Brain pericyte (primary cell): ENCODE data around the gene MIX23.
A peak's percentile ranks its signal among the peaks of the same experiment; 100 is the strongest.

Source experiments
- DNase-seq: peaks from one replicate; pipeline ENCODE4 v3.0.0-alpha.2; 2012; ENCODE audit warnings: low read depth, low spot score

MIX23 gene

DNA sequence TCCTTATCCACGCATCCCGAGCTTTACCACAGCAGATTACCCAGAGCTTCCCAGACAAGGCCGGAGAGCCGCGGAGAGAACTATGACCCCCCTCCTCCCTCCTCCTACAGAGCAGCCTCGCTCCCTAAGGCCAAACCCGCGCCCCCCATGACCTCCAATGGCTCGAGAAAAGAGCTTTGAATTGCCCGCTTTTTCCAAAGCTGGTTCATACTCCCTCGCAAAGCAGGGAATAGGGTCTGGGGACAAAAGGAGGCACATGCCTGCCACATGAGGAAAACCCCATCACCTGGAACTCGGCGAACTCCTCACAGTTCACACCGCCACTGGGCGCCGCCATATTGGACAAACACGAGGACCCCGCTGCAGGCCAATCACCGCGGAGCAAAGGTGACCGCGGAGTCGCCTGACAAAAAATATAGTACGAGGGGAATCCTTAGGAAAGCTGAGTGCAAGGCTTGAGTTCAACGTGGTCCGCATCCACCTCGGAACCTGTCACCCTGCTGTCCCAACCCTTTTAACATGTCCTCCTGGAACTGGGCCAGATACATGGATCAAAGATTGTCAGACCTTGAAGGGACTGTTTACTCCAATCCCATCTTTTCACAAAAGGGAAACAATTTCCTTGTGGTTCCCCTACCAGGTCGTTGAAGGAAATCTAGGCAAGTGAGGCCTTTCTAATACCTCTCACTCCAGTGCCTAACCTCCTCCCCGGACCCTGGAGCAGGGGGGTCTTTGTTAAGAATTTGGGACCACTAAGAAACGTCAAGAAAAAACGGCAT is at the start of gene MIX23:
TSS of gene MIX23 (minus strand) at position 344 of the 779 bp plus-strand sequence. CDS start at position 337, 7 bp downstream.
- DNase-seq, result peak; percentile 26

DNA sequence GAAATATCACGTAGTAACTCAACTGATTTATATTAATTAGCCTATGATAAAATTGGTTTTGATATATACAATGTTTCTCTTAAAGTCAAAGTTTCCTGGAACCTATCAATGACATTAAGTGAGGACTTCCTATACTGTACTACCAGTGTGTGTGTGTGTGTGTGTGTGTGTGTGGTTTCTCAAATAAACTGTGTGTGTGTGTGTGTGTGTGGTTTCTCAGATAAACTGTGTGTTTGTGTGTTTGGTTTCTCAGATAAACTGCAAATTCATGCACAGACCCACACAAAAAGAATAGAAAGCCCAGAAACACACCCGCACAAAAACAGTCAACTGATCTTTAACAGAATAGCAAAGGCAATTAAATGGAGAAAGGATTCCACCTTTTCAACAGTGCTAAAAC is 47.3 kb upstream of the MIX23 start:
- no peak for DNase-seq

DNA sequence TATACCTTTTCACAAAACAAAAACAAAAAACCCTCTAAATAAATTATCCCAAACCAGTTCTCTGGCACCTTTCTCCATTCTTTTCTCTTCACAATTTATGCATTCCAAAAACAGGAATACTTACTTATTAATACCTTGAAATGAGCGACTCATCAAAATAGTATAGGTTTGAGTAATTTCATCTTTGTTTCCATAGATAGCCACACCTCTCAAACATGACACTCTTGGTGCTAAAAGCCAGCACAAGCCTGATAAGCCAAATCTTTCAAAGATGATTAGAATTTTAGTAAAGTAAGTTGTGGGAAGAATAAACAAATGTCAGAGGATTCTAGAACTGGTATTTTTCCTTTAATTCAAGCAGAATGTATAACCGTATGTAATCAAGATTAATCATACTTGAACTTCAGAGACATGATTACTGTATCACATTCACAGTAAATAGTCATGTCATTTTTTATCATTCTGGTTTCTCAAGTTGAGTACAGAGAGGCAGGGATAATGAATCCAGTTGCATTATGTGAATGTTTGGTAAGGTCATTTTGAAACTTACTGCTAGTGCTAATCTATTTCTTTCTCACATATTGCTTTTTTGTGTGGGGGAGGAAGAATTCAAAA is 44.9 kb upstream of the MIX23 start:
- DNase-seq, result no peak

DNA sequence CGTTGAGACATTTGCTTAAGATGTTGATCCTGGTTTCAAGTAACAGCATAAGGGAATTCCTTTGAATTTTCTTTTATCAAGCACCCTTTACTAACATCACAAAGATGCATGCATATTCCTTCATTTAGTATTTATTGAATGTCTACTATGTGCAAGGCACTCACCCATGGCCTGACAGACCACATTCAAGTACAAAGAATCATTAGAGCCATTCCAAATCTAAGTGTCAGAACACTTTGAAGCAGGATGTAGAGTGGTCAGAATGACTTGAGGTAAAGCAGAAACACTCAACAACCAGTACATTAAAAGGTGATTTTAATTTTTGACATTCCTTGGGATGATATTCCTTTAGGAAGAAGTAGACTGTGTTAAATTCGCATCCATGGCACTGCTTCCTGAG is 38.8 kb upstream of the MIX23 start:
- DNase-seq, result no peak

DNA sequence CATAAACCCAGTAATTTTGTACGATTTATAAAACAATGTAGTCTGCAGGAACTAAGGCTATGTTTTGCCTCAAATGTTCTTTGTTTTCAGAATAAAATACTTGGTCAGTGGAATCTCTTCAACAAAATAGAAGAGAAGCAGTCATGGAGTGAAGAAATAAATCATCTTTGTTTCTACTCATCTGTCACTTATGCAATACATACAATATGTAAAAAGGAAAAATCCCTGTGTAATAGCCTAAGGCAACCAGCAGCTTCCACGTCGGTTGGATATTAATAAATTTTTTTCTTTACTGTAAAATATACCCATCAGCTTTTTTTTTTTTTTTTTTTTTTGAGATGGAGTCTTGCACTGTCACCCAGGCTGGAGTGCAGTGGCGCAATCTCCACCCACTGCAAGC is 38.1 kb upstream of the MIX23 start:
- DNase-seq, result no peak

DNA sequence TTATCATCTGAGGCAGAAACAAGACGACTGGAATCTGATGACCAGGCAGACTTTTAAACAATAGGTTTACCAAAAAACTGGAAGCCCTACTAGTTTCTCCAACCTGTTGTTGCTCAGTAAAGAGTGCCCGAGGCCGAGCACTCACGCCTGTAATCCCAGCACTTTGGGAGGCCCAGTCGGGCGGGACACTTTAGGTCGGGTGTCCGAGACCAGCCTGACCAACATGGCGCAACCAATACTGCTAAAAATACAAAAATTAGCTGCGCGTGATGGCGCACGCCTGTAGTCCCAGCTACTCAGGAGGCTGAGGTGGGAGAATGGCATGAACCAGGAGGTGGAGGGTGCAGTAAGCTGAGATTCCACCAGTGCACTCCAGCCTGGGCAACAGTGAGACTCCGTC is 33.9 kb upstream of the MIX23 start:
- no peak for DNase-seq

DNA sequence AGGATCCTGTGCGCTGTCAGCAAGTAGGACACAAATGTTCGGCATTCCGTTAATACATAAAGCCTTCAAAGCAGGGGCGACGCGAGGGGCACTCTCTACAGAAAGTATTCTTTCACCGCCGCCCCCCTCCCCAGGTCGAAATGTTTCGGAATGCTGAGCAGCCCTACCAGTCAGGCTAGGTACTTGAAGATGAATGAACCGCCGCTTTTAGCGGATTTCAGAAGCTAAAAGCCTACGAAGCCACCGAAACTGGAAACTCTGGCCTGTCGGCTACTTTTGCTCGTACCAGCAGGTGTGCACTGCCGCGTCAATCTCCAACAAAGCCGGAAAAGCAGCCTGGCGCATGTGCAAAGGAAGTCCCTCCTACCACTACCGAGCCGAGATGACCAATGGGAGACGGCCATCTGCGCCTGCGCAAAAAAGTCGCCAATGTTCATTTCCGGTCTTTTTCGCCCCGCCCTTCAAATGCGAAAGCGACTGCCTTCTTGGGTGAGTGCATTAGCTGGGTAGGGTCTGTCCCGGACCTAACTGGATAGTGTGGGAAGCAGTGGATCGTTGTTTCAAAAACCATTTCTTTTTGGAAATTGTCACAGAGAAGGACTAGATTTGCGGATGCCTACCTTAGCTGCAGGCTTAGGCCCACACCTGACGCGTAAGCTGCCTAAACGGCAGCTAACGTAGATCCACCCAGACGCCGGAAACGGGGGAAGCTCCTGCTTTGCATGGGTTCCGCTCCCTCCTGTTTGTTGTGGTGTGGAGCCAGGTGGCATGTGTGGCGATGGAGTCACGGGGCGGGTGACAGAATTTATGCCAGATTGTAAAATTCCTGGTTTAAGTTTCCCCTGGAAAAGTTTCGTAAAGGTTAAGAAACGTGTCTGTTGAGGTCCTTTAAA is 33.0 kb upstream of the MIX23 start, which contains the start of gene WDR5B:
TSS of gene WDR5B (minus strand) at position 301 of the 893 bp plus-strand sequence. CDS start 534 bp downstream, outside the sequence.
- peak; percentile 94 for DNase-seq

DNA sequence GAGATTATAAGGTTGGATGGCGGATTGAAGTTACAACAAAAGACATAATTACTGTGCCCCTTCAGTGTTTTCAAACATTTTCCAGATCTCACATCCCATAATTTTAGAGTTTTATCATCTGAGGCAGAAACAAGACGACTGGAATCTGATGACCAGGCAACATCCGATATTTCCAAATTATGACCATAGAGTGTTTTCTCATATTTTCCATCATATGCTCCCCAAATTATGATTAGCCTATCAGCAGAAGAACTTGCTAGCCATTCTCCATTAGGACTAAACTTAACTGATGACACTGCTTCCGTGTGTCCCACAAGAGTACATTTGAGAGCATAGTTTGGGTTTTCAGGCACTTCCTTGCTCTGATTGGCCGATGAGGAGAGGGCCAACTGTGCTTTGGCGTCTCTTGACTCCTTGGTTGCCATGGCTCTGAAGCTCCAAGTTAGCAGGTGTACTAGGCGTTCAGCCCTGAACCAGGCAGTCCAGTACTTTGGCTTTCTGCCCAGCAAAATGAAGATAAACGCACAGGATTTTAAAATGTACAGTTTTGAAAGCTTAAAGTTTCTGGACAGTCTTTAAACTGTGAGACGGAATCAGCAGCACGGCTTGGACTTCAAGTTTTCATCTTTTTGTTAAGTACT is 32.2 kb upstream of the MIX23 start:
- DNase-seq, result no peak

DNA sequence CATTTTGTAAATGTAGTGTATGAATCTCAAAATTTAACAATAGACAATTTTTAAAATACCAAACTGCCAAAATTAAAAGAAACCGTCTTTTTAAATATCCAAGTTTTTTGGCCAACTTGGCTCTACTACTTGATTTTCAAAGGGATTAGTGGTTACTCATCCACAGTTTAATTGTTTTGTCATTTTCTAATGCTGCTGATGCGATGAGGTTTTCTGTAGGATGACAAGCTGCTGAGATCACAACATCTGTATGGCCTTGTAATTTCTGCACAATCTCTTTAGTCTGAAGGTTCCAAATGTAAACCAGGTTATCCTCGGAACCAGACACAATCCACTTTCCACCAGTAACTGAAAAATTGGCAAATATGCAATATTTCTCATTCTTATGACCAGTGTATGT is 31.4 kb upstream of the MIX23 start:
- DNase-seq, result no peak

DNA sequence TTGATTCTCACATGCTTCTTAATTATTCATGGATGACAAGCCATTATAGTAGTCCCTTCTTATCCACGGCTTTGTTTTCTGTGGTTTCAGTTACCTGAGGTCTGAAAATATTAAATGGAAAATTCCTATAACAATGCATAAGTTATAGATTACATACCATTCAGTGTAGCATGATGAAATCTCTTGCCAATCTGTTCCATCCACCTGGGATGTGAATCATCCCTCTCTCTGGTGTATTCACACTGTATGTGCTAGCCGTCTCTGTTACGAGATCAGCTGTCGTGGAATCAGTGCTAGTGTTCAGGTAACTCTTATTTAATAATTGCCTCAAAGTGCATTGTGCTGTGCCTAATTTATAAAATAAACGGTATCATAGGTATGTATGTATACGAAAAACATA is 27.6 kb upstream of the MIX23 start:
- no peak for DNase-seq

DNA sequence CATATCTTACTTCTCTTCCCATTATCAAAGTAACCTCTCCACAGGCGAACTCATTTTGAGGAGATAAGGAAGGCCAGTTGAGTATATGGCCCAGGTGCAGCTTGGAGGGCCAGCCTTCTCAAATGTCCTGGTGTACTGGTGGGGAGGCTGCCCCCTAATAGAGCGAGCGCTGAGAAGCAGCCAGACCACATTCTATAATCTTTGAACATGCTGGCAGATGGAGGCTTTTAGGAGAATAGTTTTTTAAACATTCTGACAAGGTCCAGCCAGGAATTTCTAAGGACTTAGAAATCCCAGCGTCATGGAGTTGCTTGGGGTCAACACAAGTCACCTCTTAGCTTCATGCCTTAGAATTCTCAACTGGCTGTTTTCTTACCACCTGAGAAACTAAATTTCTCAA is 27.1 kb upstream of the MIX23 start:
- DNase-seq, result no peak

DNA sequence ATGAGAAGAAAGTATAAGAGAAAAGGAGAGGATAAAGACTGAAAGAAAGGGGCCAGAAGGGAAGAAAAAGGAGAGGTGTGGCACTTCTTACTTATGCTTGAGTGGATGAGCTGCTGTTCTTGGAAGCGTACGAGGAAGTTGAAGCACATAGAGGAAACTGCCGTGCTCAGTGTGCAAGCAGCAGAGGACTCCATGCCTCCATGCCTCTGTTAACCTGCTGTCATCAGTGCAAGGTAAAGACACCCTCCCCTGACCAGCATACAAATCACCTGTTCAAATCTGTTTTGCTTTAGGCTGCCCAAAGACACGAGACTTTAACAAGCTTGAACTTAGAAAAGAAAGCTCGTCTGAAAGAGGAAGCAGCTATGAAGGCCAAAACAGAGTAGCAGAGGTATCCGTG is 26.4 kb upstream of the MIX23 start:
- no peak for DNase-seq

DNA sequence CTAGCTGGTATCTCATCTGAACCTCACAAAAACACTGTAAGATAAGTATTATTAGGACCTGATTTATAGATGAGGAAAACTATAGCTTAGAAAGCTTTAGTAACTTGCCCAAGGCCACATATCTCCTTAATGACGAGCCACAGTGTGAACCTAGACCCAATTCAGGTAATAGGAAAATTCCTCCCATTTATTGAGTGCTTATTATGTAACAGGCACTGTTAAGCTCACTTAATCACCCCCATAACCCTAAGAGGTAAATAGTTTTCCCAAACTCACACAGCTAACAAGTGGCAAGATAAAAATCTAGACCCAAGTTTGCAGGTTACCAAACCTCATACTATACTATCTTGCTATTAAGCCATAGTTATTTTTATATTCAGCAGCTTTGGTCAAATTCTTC is 24.9 kb upstream of the MIX23 start:
- DNase-seq, result no peak

DNA sequence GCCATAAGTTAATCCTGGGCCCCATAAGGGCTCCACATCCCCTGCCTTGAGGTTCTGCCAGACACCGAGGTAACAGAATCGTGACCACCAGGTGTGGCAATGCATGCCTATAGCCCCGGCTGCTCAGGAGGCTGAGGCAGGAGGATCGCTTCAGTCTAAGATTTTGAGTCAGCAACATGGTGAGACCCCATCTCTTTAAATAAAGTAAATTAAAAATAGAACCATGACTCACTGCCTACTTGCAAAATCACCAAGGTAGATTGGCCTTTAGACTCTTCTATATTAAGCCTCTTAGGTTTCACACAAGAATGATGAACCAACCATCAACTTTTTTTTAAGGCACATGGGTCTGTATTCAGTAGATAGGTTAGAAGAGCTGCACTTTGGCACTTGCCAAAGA is 23.2 kb upstream of the MIX23 start:
- no peak for DNase-seq

DNA sequence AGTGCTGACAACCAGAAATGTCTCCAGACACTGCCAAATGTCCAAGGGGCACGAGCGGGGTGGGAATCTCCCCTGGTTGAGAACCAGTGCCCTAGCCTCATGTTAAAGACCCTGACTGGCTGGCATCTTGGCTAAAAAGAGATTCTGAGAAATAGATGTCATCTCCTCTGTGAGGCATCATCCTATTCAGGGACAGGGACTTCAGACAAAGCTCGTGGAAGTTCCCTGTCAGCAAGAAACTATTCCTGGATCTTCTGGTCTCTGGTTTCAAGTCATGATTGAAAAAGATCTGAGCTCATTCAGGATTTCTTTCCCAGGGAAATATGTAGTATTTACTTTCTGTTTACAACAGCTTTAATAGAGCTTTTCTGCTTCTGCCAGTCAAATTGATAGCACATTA is 22.0 kb upstream of the MIX23 start:
- DNase-seq, result no peak

DNA sequence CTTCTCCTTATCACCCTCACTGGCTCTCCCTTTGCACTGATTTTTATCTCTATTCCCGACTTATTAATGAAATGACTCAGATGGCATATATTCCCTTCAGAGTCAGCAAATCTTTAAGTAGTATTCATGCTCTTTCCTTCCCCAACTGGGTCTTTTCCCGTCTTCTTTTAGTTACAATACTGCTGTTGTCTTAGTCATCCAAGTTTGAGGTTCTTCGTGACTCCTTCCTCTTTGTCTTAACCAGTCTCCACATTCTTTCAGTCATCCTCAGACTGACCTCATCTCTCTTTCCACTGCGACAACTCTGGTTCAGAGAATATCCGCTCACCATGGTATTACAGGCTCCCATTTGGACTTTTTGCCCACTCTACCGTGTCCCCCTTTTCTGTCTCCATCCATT is 20.5 kb upstream of the MIX23 start:
- DNase-seq, result no peak

DNA sequence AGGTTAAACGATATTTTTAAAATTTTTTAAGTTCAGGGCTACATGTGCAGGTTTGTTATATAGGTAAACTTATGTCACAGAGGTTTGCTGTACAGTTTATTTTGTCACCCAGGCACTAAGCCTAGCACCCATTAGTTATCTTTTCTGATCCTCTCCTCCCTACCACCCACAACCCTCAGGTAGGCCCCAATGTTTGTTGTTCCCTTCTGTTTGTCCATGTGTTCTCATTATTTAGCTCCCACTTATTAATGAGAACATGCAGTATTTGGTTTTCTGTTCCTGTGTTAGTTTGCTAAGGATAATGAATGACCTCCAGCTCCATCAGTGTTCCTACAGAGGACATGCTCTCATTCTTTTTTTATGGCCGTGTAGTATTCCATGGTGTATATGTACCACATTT is 15.9 kb upstream of the MIX23 start:
- DNase-seq, result no peak

DNA sequence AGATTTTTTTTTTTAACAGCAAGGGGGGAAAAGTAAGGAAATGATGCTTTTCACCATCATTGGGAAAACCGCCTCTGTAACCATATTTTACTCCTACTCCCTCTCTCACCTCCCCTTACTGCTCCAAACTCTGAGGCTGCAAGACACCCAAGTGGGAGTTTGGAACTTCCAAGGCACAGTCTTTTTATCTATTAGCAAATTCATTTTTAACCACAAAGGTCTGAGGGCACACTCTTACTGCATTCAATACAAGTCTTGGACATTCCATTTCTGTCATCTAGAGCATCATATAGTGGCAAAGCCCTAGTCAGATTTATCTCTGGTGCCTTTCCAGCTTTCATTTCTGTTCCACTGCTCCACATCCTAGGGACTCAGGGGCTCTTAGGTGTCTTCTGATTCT is 14.2 kb upstream of the MIX23 start:
- DNase-seq, result no peak

DNA sequence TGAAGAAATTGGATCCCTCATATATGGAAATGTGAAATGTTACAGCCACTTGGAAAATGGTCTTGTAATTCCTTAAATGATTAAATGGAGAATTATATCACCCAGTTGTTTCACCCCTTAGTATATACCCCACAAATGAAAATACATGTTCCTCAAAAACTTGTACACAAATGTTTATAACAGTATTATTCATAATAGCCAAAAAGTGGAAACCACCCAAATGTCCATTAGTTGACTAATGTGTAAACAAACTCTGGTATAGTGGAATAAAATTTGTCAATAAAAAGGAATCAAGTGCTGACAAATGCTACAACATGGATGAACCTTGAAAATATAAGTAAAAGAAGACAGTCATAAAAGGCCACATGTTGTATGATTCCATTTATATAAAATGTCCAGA is 13.5 kb upstream of the MIX23 start:
- DNase-seq, result no peak

DNA sequence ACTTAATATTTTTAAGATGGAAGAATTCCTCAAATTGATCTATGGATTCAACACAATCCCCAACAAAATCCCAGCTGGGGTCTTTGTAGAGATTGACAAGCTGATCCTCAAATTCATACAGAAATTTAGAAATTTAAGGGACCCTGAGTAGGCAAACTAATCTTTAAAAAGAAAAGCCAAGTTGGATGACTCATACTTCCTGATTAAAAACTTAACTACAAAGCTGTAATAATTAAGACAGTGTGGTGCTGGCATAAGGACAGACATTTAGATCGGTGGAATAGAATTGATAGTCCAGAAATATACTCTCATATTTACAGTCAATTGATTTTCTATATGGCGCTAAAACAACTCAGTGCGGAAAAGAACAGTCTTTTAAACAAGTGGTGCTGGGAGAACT is 12.6 kb upstream of the MIX23 start:
- DNase-seq, result no peak

DNA sequence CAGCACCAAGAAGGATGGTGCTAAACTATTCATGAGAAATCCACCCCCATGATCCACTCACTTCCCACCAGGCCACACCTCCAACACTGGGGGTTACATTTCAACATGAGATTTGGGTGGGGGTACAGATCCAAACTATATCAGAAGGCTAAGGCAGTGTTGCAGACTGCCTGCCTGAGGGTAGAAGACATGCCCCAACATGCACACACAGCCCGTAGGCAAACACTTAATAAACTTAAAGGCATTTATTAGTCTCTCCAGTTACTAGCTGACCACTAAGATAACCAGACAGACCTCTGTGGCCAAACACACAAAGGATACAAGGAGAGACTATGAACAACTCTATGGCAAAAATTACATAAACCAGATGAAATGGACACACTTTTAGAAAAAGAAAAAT is 11.1 kb upstream of the MIX23 start:
- no peak for DNase-seq
